Measurements from ENCODE around the gene LGALS4.
"Not testable (repeated sequence)": the region's sequence is repeated elsewhere in the genome, so short reads cannot be mapped to it uniquely, and the experiment has no call there.

LGALS4 gene

DNA sequence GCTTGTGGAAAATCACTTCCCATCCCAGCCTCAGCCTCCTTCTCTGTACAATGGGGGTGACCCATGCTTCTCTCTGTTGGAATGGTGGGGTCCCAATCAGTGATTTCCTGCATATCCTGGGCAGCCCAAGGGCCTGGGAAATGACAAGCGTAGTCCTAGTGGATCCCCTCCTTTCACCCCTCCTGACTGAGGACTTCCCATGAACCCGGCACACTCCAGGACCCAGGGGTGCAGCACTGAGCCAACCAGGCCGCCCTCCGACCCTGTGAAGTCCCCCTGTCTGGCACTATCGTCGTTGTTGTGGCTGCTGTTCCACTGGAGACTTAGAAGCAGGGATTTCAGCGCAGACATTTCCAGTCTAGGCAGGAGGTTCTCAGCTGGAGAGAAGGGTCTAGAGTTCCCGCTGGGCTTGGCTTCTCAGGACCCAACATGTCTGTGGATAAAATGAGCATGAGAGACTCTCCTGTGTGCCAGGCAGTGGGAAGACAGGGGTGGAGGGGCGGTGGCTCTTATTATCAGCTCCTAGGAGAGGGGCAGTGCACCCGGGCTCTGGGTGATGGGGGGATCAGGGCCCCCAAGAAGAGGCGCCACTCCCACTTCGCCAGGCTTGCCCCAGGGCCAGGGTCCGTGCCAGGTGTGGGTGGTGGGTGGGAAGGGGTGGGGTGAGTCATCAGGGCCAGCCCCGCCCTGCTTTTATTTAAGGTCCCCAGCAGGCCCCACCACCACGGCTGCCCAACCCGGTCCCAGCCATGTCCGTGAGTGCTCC is 24.1 kb downstream of the LGALS4 start, which contains the start of gene LGALS7B:
Gene LGALS7B, plus strand, starts transcription at position 723 of the 766 bp plus-strand sequence. Its CDS starts 27 bp downstream, at position 750.
- TF ChIP-seq, protein P1, sequence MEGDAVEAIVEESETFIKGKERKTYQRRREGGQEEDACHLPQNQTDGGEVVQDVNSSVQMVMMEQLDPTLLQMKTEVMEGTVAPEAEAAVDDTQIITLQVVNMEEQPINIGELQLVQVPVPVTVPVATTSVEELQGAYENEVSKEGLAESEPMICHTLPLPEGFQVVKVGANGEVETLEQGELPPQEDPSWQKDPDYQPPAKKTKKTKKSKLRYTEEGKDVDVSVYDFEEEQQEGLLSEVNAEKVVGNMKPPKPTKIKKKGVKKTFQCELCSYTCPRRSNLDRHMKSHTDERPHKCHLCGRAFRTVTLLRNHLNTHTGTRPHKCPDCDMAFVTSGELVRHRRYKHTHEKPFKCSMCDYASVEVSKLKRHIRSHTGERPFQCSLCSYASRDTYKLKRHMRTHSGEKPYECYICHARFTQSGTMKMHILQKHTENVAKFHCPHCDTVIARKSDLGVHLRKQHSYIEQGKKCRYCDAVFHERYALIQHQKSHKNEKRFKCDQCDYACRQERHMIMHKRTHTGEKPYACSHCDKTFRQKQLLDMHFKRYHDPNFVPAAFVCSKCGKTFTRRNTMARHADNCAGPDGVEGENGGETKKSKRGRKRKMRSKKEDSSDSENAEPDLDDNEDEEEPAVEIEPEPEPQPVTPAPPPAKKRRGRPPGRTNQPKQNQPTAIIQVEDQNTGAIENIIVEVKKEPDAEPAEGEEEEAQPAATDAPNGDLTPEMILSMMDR (IDR thresholded peaks at IDR 0.05; ENCODE audit: low read depth, low read length): no peak
- H3K4me3 ChIP-seq (ENCODE audit: low read depth, low read length): no peak within 1 kb of the TSS

DNA sequence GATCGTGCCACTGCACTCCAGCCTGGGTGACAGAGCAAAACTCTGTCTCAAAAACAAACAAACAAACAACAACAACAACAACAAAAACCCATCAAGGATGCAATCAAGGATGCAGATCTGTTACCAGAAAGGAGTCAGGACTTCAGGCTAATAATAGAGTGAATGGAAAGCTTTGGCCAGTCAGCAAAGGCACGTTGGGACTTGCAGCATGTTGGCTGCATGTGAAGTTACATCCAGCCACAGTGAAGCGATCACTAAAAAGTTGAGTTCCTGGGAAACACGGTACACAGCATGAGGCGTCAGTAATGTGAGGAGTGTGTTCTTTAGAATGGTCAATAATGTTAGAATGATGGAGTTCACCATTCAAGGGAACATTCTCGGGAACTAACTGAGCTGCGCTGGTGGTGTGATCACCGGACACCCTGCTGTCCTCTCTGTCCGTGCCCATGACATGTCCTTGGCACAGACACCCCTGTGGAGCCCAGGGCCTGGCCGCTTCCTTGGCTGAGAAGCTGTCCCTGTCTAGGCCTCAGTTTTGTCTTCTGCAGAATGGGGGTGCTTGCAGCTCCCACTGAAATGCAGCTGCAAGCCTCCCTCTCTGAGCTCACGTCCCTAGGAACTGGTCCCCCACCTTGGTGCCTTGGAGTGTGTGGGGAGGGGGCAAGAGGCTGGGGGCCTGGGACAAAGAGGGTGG is 26.0 kb downstream of the LGALS4 start:
- TF ChIP-seq, protein P1 (IDR thresholded peaks at IDR 0.05; ENCODE audit: low read depth, low read length): no peak
- no peak overlapping the region for H3K4me3 ChIP-seq (ENCODE audit: low read depth, low read length)

DNA sequence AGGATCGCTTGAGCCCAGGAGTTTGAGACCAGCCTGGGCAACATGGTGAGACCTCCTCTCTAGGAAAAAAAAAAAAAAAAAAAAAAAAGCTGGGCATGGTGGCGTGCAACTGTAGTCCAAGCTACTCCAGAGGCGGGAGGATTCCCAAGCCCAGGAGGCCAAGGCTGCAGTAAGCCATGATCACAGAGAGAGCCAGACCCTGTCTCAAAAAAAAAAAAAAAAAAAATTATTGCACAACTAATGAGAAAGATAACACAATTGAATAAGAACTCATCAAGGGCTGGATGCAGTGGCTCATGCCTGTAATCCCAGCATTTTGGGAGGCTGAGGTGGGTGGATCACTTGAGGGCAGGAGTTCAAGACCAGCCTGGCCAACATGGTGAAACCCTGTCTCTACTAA is 26.7 kb downstream of the LGALS4 start:
- H3K4me3 ChIP-seq (ENCODE audit: low read depth, low read length): not testable (repeated sequence)

DNA sequence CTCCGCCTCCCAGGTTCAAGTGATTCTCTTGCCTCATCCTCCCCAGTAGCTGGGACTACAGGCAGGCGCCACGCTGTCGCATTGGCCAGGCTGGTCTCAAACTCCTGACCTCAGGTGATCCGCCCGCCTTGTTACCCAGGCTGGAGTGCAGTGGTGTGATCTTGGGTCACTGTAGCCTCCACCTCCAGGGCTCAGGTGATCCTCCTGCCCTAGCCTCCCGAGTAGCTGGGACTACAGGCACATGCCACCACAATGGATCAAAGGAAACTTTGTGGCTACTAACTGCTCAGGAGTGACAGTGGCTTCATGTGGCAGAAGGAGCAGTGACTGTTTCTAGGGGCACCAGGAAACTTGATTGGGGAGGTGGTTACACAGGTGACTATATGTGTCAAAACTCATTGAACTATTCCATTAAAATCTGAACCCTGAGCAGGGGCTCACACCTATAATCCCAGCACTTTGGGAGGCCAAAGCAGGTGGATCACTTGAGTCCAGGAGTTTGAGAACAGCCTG is 27.5 kb downstream of the LGALS4 start:
- TF ChIP-seq, protein P1 (IDR thresholded peaks at IDR 0.05; ENCODE audit: low read depth, low read length): no peak
- H3K4me3 ChIP-seq (ENCODE audit: low read depth, low read length): no peak overlapping the region

DNA sequence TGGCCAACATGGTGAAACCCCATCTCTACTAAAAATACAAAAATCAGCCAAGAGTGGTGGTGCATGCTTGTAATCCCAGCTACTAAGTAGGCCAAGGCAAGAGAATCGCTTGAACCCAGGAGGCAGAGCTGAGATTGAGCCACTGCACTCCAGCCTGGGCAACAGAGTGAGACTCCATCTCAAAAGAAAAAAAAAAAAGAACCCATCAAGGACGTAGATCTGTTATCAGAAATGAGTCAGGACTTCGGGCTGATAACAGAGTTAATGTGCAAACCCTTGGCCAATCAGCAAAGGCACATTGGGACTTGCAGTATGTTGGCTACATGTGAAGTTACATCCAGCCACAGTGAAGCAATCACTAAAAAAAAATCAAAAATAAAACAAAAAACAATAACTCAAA is 28.5 kb downstream of the LGALS4 start:
- H3K4me3 ChIP-seq (ENCODE audit: low read depth, low read length): no peak overlapping the region
- TF ChIP-seq, protein P1 (IDR thresholded peaks at IDR 0.05; ENCODE audit: low read depth, low read length): no peak

DNA sequence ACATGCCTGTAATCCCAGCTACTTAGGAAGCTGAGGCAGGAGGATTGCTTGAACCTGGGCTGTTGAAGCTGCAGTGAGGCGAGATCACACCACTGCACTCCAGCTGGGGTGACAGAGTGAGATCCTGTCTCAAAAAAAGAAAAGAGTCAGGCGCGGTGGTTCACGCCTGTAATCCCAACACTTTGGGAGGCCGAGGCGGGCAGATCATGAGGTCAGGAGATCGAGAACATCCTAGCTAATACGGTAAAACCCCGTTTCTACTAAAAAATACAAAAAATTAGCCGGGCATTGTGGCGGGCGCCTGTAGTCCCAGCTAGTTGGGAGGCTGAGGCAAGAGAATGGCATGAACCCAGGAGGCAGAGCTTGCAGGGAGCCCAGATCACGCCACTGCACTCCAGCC is 30.5 kb downstream of the LGALS4 start:
- H3K4me3 ChIP-seq (ENCODE audit: low read depth, low read length): not testable (repeated sequence)

GRCh38 chr19:38781058-38781457 is 31.7 kb downstream of the LGALS4 start:
- TF ChIP-seq, protein P1 (IDR thresholded peaks at IDR 0.05; ENCODE audit: low read depth, low read length): no peak

GRCh38 chr19:38780443-38780842 is 32.3 kb downstream of the LGALS4 start:
- TF ChIP-seq, protein P1 (IDR thresholded peaks at IDR 0.05; ENCODE audit: low read depth, low read length): no peak
- H3K4me3 ChIP-seq (ENCODE audit: low read depth, low read length): no peak overlapping the region

More at GRCh38 chr19:38781058-38781457, 31.7 kb downstream of the LGALS4 start:
- no peak overlapping the region for H3K4me3 ChIP-seq (ENCODE audit: low read depth, low read length)

Data from WI38 (cell line).